Suppressor macrophage (primary cell): Measurements from ENCODE around the gene ZNF438.
"Not testable (repeated sequence)": the region's sequence is repeated elsewhere in the genome, so short reads cannot be mapped to it uniquely, and the experiment has no call there.

Experiments used
- DNase-seq, 4 experiments: peaks; one replicate each; pipeline ENCODE4 v3.0.0-alpha.2; 2020 to 2022

Gene ZNF438

DNA sequence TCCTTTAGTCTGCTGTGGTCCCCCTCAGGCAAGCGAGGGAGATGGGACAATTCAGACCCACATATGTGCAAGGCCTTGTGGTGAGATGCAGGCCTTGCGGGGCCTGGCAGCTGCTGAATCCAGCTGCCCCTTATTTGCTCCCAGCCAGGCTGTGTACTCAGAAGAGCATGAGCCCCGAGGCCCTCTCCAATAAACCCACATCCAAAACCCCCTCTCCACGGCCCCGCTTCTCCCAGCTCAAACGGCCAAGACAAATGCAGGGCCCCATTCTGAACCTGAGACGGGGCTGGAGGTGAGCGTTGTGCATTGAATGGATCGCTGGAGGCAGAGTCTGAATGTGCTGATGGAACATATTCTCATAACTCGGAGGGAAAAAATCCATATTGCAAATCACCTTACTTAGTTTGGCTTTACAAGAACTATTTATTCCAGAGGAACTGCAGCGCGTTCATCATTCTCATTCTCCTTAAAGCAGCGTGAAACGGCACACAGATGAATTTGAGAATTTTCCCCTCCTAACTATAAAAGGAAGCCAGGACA is 232.9 kb downstream of the ZNF438 start:
- DNase-seq = no peak

DNA sequence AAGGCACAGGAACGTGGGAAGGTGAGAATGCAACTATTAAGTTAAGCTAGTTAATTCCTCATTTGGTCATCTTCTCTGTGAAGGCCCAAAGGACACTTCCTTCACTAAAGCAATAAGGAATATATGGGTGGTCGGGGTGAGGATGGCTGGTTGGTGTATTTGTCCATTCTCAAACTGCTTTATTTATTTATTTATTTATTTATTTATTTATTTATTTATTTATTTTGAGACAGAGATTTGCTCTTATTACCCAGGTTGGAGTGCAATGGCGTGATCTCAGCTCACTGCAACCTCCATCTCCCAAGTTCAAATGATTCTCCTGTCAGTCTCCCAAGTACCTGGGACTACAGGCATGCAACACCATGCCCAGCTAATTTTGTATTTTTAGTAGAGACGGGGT is 236.6 kb downstream of the ZNF438 start:
- not testable (repeated sequence) for DNase-seq
